H1 (cell line): ENCODE measurements around the gene PRSS21. TPM values are rescaled to one million over a fixed set of nuclear protein-coding genes. Genes with fewer than 3 reads are reported as not detected.

Source experiments
- CTCF ChIA-PET: fragments of 300-600 bp; sonication (Branson Sonifier 250); formaldehyde crosslinking; loops from one replicate; lab custom pipeline; 2021; ENCODE audit not compliant: partially characterized antibody; lab: Charles Lee
- POLR2A ChIA-PET: fragments of 300-600 bp; sonication (Branson Sonifier 250); formaldehyde crosslinking; loops from one replicate; lab custom pipeline; 2021; ENCODE audit warnings: inconsistent platforms; ENCODE audit not compliant: partially characterized antibody; lab: Charles Lee
- DNase-seq, 2 experiments: peaks; one replicate each; pipeline versions ENCODE4 v3.0.0 to v3.0.0-alpha.2; 2010 to 2022; ENCODE audit warnings: low spot score in 2 of 2, low read depth in 1 of 2, mixed read lengths in 1 of 2
- FAIRE-seq: peaks from 2 replicates; lab custom pipeline; 2011; peaks lifted over from hg19 to GRCh38; lab: Jason Lieb, UNC
- H2AFZ ChIP-seq: 2 replicates; pipeline ENCODE4 v1.8.1; 2012; ENCODE audit warnings: low read length, inconsistent platforms
- H2AK5ac ChIP-seq: 2 replicates; pipeline ENCODE4 v1.6.1; 2013; ENCODE audit warnings: low read depth, low read length
- H2BK120ac ChIP-seq: replicated peaks from 2 replicates; pipeline ENCODE3; 2013; ENCODE audit warnings: low read depth, low read length, inconsistent platforms
- H2BK12ac ChIP-seq: 2 replicates; pipeline ENCODE4 v1.6.1; 2013; ENCODE audit warnings: low read depth, low read length
- H2BK15ac ChIP-seq: 2 replicates; pipeline ENCODE4 v1.6.1; 2013; ENCODE audit warnings: low read length
- H2BK20ac ChIP-seq: 2 replicates; pipeline ENCODE4 v1.6.1; 2013; ENCODE audit warnings: low read length
- H2BK5ac ChIP-seq: 2 replicates; pipeline ENCODE4 v1.6.1; 2013; ENCODE audit warnings: low read depth, low read length
- H3K14ac ChIP-seq: 2 replicates; pipeline ENCODE4 v1.6.1; 2013; ENCODE audit warnings: inconsistent platforms; ENCODE audit not compliant: insufficient read length
- H3K18ac ChIP-seq: 2 replicates; pipeline ENCODE4 v1.6.1; 2013; ENCODE audit warnings: low read length; ENCODE audit errors: extremely low read depth
- H3K23ac ChIP-seq: 2 replicates; pipeline ENCODE4 v1.6.1; 2013; ENCODE audit warnings: inconsistent platforms; ENCODE audit not compliant: insufficient read length
- H3K23me2 ChIP-seq: 2 replicates; pipeline ENCODE4 v1.6.1; 2013; ENCODE audit warnings: low read depth, low read length
- H3K27ac ChIP-seq: 2 replicates; pipeline ENCODE4 v1.6.1; 2011; ENCODE audit warnings: low read depth, low read length, inconsistent platforms
- H3K27me3 ChIP-seq, 4 experiments: replicated peaks in 1 of 4; 1 replicate in 1 of 4; 2 replicates in 3 of 4; pipeline versions ENCODE4 v1.6.1 to v1.8.1; 2011 to 2013; ENCODE audit warnings: low read length in 3 of 4, mild to moderate bottlenecking in 3 of 4, inconsistent platforms in 2 of 4, mixed read lengths in 2 of 4, moderate library complexity in 1 of 4; ENCODE audit not compliant: control insufficient read depth in 3 of 4, insufficient read depth in 3 of 4; ENCODE audit errors: extremely low read depth in 1 of 4
- H3K36me3 ChIP-seq, 4 experiments: 2 replicates each; pipeline versions ENCODE4 v1.6.1 to v1.8.1; 2011 to 2013; ENCODE audit warnings: mild to moderate bottlenecking in 4 of 4, low read length in 3 of 4, moderate library complexity in 2 of 4, control low read depth in 1 of 4, inconsistent platforms in 1 of 4; ENCODE audit not compliant: insufficient read depth in 4 of 4, control insufficient read depth in 2 of 4
- H3K4ac ChIP-seq: replicated peaks from 2 replicates; pipeline ENCODE3; 2013; ENCODE audit warnings: low read length, low read depth, mixed read lengths, inconsistent platforms; ENCODE audit not compliant: insufficient read length
- H3K4me1 ChIP-seq, 4 experiments: replicated peaks in 1 of 4; 1 replicate in 1 of 4; 2 replicates in 3 of 4; pipeline versions ENCODE4 v1.6.1 to v1.8.1; 2011 to 2013; ENCODE audit warnings: low read length in 3 of 4, inconsistent platforms in 2 of 4, mixed read lengths in 1 of 4; ENCODE audit not compliant: insufficient read depth in 4 of 4, control insufficient read depth in 3 of 4
- H3K4me2 ChIP-seq, 2 experiments: 2 replicates each; pipeline versions ENCODE4 v1.6.1 to v1.8.1; 2011 to 2013; ENCODE audit warnings: low read depth in 2 of 2, low read length in 2 of 2, control low read depth in 1 of 2, inconsistent platforms in 1 of 2, mild to moderate bottlenecking in 1 of 2; ENCODE audit not compliant: insufficient read depth in 1 of 2
- H3K4me3 ChIP-seq, 4 experiments: fragments of 200-600, 300-600 bp in 1 of 4; sonication (generic), shearing (Covaris generic), sonication (Bioruptor Twin) in 1 of 4; 2 replicates each; pipeline versions ENCODE4 v1.5.1 to v1.8.1; 2011 to 2016; ENCODE audit warnings: low read length in 4 of 4, low read depth in 3 of 4, control low read depth in 2 of 4, inconsistent platforms in 2 of 4, mild to moderate bottlenecking in 2 of 4, mixed read lengths in 1 of 4, moderate library complexity in 1 of 4; ENCODE audit not compliant: insufficient read depth in 2 of 4; ENCODE audit errors: extremely low read depth in 1 of 4
- H3K56ac ChIP-seq: replicated peaks from 2 replicates; pipeline ENCODE3; 2013; ENCODE audit warnings: low read depth, mild to moderate bottlenecking, mixed read lengths, low read length, inconsistent platforms; ENCODE audit not compliant: insufficient read length
- H3K79me1 ChIP-seq: 2 replicates; pipeline ENCODE4 v1.6.1; 2013; ENCODE audit warnings: low read depth, low read length, control low read depth
- H3K79me2 ChIP-seq, 2 experiments: 2 replicates each; pipeline versions ENCODE4 v1.6.1 to v1.8.1; 2012 to 2013; ENCODE audit warnings: low read length in 2 of 2, mild to moderate bottlenecking in 2 of 2, inconsistent platforms in 1 of 2; ENCODE audit not compliant: insufficient read depth in 2 of 2, control insufficient read depth in 1 of 2
- H3K9ac ChIP-seq, 4 experiments: replicated peaks in 1 of 4; 1 replicate in 1 of 4; 2 replicates in 3 of 4; pipeline versions ENCODE4 v1.6.1 to v1.8.1; 2011 to 2013; ENCODE audit warnings: low read depth in 3 of 4, low read length in 3 of 4, control low read depth in 2 of 4, mild to moderate bottlenecking in 2 of 4, moderate library complexity in 2 of 4, inconsistent platforms in 1 of 4; ENCODE audit errors: extremely low read depth in 1 of 4
- H3K9me3 ChIP-seq, 2 experiments: 2 replicates each; pipeline versions ENCODE4 v1.6.1 to v1.8.1; 2012 to 2013; ENCODE audit warnings: mild to moderate bottlenecking in 2 of 2, moderate library complexity in 2 of 2, control low read depth in 1 of 2, inconsistent platforms in 1 of 2, low read depth in 1 of 2, low read length in 1 of 2, mixed read lengths in 1 of 2; ENCODE audit not compliant: insufficient read depth in 2 of 2
- H4K20me1 ChIP-seq, 2 experiments: replicated peaks in 1 of 2; 2 replicates each; pipeline versions ENCODE3 to v1.8.1; 2011 to 2013; ENCODE audit warnings: inconsistent platforms in 2 of 2, low read length in 2 of 2, mild to moderate bottlenecking in 1 of 2; ENCODE audit not compliant: insufficient read depth in 2 of 2, control insufficient read depth in 1 of 2
- H4K5ac ChIP-seq: 2 replicates; pipeline ENCODE4 v1.6.1; 2013; ENCODE audit warnings: low read length, low read depth, mixed read lengths, inconsistent platforms; ENCODE audit not compliant: insufficient read length
- H4K8ac ChIP-seq: 2 replicates; pipeline ENCODE4 v1.8.0; 2013; ENCODE audit warnings: mild to moderate bottlenecking, moderate library complexity, low read length, inconsistent platforms; ENCODE audit not compliant: insufficient read depth; ENCODE audit errors: extremely low read depth
- H4K91ac ChIP-seq: replicated peaks from 2 replicates; pipeline ENCODE3; 2013; ENCODE audit warnings: low read length, mixed read lengths, inconsistent platforms; ENCODE audit not compliant: insufficient read length
- BRCA1 ChIP-seq: IDR thresholded peaks from 2 replicates; pipeline ENCODE4 v1.6.1; 2012; ENCODE audit warnings: low read depth, low read length, improper control_type of control experiment
- E2F6 ChIP-seq: IDR thresholded peaks from 2 replicates; pipeline ENCODE4 v1.6.1; 2012; ENCODE audit warnings: inconsistent platforms
- EZH2 ChIP-seq: fragments of 200-600 bp; sonication (generic); IDR thresholded peaks from 2 replicates; pipeline ENCODE4 v1.7.1; 2012; ENCODE audit warnings: low read depth, mild to moderate bottlenecking, moderate library complexity, low read length, inconsistent platforms; ENCODE audit not compliant: severe bottlenecking
- GABPA ChIP-seq: IDR thresholded peaks from 2 replicates; pipeline ENCODE4 v1.6.1; 2011; ENCODE audit warnings: mild to moderate bottlenecking, low read length, moderate library complexity, borderline replicate concordance; ENCODE audit not compliant: insufficient read depth
- GTF2F1 ChIP-seq: IDR thresholded peaks from 2 replicates; pipeline ENCODE4 v1.6.1; 2012; ENCODE audit warnings: low read depth, low read length, improper control_type of control experiment, borderline replicate concordance
- HDAC6 ChIP-seq: IDR thresholded peaks from one replicate; pipeline ENCODE4 v1.7.1; 2012; ENCODE audit warnings: low read depth, mild to moderate bottlenecking, inconsistent platforms, low read length, moderate library complexity
- RBBP5 ChIP-seq: IDR thresholded peaks from 2 replicates; pipeline ENCODE4 v1.7.1; 2012; ENCODE audit warnings: low read depth, mild to moderate bottlenecking, inconsistent platforms, low read length, moderate library complexity, borderline replicate concordance
- SUZ12 ChIP-seq: fragments of 200-600 bp; sonication (generic); IDR thresholded peaks from 2 replicates; pipeline ENCODE4 v1.6.1; 2012; ENCODE audit warnings: mild to moderate bottlenecking, inconsistent platforms, low read length, moderate library complexity, mixed read lengths
- WGBS, 2 experiments: shearing (Covaris generic) in 1 of 2; methylation state at CpG; one replicate each; pipeline versions ENCODE4 v1.1.6 to v1.1.7; 2013 to 2015; ENCODE audit warnings: low lambda C conversion rate in 2 of 2, mixed read lengths in 2 of 2, inconsistent platforms in 1 of 2, low coverage in 1 of 2, missing lambda C conversion rate in 1 of 2; ENCODE audit not compliant: insufficient replicate concordance in 2 of 2, insufficient coverage in 1 of 2, insufficient read length in 1 of 2; ENCODE audit errors: extremely low coverage in 1 of 2, missing lambda C conversion rate in 1 of 2; 5-methylcytosine and 5-hydroxymethylcytosine counted together
- polyA plus RNA-seq, 7 experiments: library from polyadenylated mRNA; depleted of rRNA in 3 of 7; stranded (reverse) in 5 of 7; unstranded in 2 of 7; fragments of >200 nt in 5 of 7; fragments of 200-250 nt in 2 of 7; gene quantifications; 1 replicate in 5 of 7; 2 replicates in 1 of 7; 4 replicates in 1 of 7; pipeline versions ENCODE4 v1.2.1 to v1.2.3, GENCODE V29; 2011 to 2013; ENCODE audit warnings: missing spikeins in 2 of 7, mixed read lengths in 2 of 7
- total RNA-seq: library from RNA; stranded (reverse); fragmentation: NEBNext Ultra II Directional; extraction: Animal tissue kit (Norgen Biotek cat#: 25700); gene quantifications from 2 replicates; pipeline ENCODE4 v1.2.1, GENCODE V29; 2021
- TF ChIP-seq, protein P1 (sequence below): IDR thresholded peaks from 2 replicates; pipeline ENCODE4 v1.6.1; 2011; ENCODE audit warnings: low read length, improper control_type of control experiment

Gene PRSS21
- total and polyA plus RNA-seq, 2 of the 8 experiments (the other 6 are each of a cell fraction or from before 2014, with no cell fraction given), result 0.76 to 1.0 TPM

DNA sequence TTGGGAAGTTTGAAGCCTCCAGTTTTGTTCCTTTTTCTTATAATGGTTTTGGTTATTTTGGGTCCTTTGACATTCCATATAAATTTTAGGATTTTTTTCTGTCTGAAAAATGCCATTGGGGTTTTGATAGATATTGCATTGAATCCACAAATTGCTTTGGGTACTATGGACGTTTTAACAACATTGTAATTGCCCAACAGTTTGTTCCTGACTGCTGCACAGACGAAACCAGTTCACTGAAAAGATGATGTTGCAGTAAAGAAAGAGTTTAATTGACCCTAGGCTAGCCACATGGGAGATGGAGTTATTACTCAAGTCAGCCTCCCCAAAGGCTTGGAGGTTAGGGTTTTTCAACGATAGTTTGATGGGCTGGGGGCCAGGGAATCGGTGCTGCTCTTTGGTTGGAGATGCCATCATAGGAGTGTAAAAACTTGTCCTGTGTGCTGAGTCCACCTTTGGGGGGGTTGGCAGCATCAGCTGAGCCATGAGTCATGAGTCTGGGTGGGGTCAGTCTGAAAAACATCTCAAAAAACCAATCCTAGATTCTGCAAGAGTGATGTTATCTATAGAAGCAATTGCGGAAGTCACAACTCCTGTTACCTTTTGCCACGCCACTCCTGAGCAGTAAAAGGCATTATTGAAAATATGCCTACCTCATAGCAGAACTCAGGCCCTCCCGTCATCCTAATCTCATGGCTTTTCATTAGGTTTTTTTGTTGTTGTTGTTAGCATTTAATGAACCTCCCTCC lies 21.5 kb upstream of the PRSS21 start:
- Histone ChIP-seq H3K14ac (no peak overlapping the region), H2BK20ac (no peak overlapping the region), H3K18ac (no peak overlapping the region), H2AFZ (no peak overlapping the region), H3K4ac (no peak overlapping the region), H2BK15ac (no peak overlapping the region), H3K27ac (no peak overlapping the region), H3K23ac (no peak overlapping the region), H2BK5ac (no peak overlapping the region), H3K9ac (no peak overlapping the region), H3K4me1 (no peaks in the 10 kb centered on the region), H3K23me2 (no peaks in the 10 kb centered on the region), H3K4me2 (no peak overlapping the region), H3K4me3 (no peak overlapping the region), H3K36me3 (no peaks in the 10 kb centered on the region), H3K79me1 (no peaks in the 10 kb centered on the region), H3K9me3 (no peaks in the 10 kb centered on the region), H3K56ac (no peak overlapping the region), H3K27me3 (no peaks in the 10 kb centered on the region; a peak in 1 of 7 replicates), H4K91ac (no peak overlapping the region), H4K20me1 (no peaks in the 10 kb centered on the region), H2BK120ac (no peak overlapping the region), H4K8ac (no peak overlapping the region), H3K79me2 (no peaks in the 10 kb centered on the region), H4K5ac (no peak overlapping the region), H2BK12ac (no peak overlapping the region), H2AK5ac (no peak overlapping the region)
- ChIA-PET CTCF (interaction anchor here (0.8 to 0.9 kb wide), 2 partner anchors 57 to 72 kb away, joined by 3 to 4 read pairs; no protein-coding TSS in a partner anchor), POLR2A (interaction anchor here (0.9 to 1.5 kb wide), 2 partner anchors 28 to 44 kb away, joined by 3 to 5 read pairs; no protein-coding TSS in a partner anchor)
- FAIRE-seq, result no peak
- 80% methylated on average over 7 of the region's 7 CpGs; no CpG with 5 or more reads in 1 of the 2 experiments for WGBS, 2 experiments
- no peak for DNase-seq
- TF ChIP-seq, protein P1, sequence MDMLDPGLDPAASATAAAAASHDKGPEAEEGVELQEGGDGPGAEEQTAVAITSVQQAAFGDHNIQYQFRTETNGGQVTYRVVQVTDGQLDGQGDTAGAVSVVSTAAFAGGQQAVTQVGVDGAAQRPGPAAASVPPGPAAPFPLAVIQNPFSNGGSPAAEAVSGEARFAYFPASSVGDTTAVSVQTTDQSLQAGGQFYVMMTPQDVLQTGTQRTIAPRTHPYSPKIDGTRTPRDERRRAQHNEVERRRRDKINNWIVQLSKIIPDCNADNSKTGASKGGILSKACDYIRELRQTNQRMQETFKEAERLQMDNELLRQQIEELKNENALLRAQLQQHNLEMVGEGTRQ, result no peak
- TF ChIP-seq BRCA1, result no peak
- TF ChIP-seq EZH2, result no peak
- TF ChIP-seq GTF2F1, result no peak
- TF ChIP-seq E2F6, result no peak
- no peak for TF ChIP-seq RBBP5
- TF ChIP-seq HDAC6, result no peak
- no peak for TF ChIP-seq GABPA
- TF ChIP-seq SUZ12, result no peak
